ENCODE measurements around the gene D2HGDH.

The D2HGDH gene

DNA sequence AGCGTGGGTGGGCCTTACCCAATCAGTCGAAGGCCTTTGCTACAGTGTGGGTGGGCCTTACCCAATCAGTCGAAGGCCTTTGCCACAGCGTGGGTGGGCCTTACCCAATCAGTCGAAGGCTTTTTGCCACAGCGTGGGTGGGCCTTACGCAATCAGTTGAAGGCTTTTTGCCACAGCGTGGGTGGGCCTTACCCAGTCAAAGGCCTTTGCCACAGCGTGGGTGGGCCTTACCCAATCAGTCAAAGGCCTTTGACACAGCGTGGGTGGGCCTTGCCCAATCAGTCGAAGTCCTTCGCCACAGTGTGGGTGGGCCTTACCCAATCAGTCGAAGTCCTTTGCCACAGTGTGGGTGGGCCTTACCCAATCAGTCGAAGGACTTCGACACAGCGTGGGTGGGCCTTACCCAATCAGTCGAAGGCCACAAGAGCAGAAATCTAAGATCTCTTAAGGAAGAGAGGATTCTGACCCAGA, 25.9 kb downstream of the D2HGDH start:
- Histone ChIP-seq H3K27me3 (ENCODE audit: control insufficient read depth, low read length) (no peaks in the 10 kb centered on the region), H3K9me3 (ENCODE audit: control insufficient read depth, insufficient read depth, low read length) (no peaks in the 10 kb centered on the region), H4K20me1 (ENCODE audit: control insufficient read depth, insufficient read depth, low read depth, low read length) (no peaks in the 10 kb centered on the region), H3K4me3 (ENCODE audit: low read length) (no peak overlapping the region), H3K9me2 (replicated peaks; ENCODE audit: control insufficient read depth, low read length) (no peaks in the 10 kb centered on the region), H3K79me2 (ENCODE audit: control insufficient read depth, low read length) (no peaks in the 10 kb centered on the region), H3K36me3 (ENCODE audit: control insufficient read depth, low read length) (peaks cover 53% of the 10 kb centered on the region), H3K4me2 (ENCODE audit: low read length) (no peak overlapping the region), H3K27ac (ENCODE audit: low read depth, low read length) (no peak overlapping the region), H3F3A (ENCODE audit: control insufficient read depth, insufficient read depth) (no peaks in the 10 kb centered on the region), H3K4me1 (ENCODE audit: control insufficient read depth, low read length) (peaks cover 3% of the 10 kb centered on the region; the same call in 1 of the 2 replicates)
- TF ChIP-seq CTCF (IDR thresholded peaks at IDR 0.05; ENCODE audit: low read depth, low read length, poor library complexity, severe bottlenecking) = no peak
- TF ChIP-seq EZH2phosphoT487 (IDR thresholded peaks at IDR 0.05; ENCODE audit: borderline replicate concordance, low read length) = no peak

- Histone ChIP-seq H3F3A (ENCODE audit: control insufficient read depth, insufficient read depth) (no peaks in the 10 kb centered on the region), H3K36me3 (ENCODE audit: control insufficient read depth, low read length) (peaks cover 34% of the 10 kb centered on the region), H3K27ac (ENCODE audit: low read depth, low read length) (no peak overlapping the region), H3K4me2 (ENCODE audit: low read length) (no peak overlapping the region), H3K4me1 (ENCODE audit: control insufficient read depth, low read length) (peaks cover 3% of the 10 kb centered on the region; the same call in 1 of the 2 replicates), H4K20me1 (ENCODE audit: control insufficient read depth, insufficient read depth, low read depth, low read length) (no peaks in the 10 kb centered on the region), H3K79me2 (ENCODE audit: control insufficient read depth, low read length) (no peaks in the 10 kb centered on the region), H3K4me3 (ENCODE audit: low read length) (no peak overlapping the region), H3K27me3 (ENCODE audit: control insufficient read depth, low read length) (no peaks in the 10 kb centered on the region), H3K9me2 (replicated peaks; ENCODE audit: control insufficient read depth, low read length) (no peaks in the 10 kb centered on the region), H3K9me3 (ENCODE audit: control insufficient read depth, insufficient read depth, low read length) (no peaks in the 10 kb centered on the region)
- TF ChIP-seq CTCF (IDR thresholded peaks at IDR 0.05; ENCODE audit: low read depth, low read length, poor library complexity, severe bottlenecking) (no peak), EZH2phosphoT487 (IDR thresholded peaks at IDR 0.05; ENCODE audit: borderline replicate concordance, low read length) (no peak)
These were observed 28.0 kb downstream of the D2HGDH start for GRCh38 chr2:241762321-241762932.

DNA sequence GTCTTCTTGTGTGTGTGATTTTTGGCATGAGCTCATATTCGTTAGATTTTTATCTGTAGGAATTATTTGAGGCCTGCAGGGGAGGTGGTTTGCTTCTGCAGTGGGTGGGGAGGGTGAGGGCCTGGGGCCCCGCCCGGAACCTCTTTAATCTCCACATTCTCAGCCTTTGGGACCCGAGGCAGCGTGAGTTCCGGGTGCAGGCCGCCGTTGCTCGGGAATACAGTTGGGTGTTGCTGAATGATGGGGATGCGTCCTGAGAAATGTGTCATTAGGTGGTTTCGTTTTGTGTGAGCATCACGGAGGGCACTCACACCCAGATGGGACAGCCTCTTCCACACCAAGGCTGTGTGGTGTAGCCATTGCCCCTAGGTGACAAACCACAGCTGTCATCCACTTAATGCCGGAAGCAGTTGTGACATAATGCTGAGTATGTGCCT, 28.5 kb downstream of the D2HGDH start:
- peaks cover 3% of the 10 kb centered on the region; the same call in 1 of the 2 replicates for H3K4me1 ChIP-seq (ENCODE audit: control insufficient read depth, low read length)
- no peaks in the 10 kb centered on the region for H3F3A ChIP-seq (ENCODE audit: control insufficient read depth, insufficient read depth)
- H3K79me2 ChIP-seq (ENCODE audit: control insufficient read depth, low read length) = no peaks in the 10 kb centered on the region
- H3K27ac ChIP-seq (ENCODE audit: low read depth, low read length) = no peak overlapping the region
- no peaks in the 10 kb centered on the region for H4K20me1 ChIP-seq (ENCODE audit: control insufficient read depth, insufficient read depth, low read depth, low read length)
- H3K36me3 ChIP-seq (ENCODE audit: control insufficient read depth, low read length) = peaks cover 32% of the 10 kb centered on the region
- H3K4me3 ChIP-seq (ENCODE audit: low read length) = no peak overlapping the region
- no peaks in the 10 kb centered on the region for H3K27me3 ChIP-seq (ENCODE audit: control insufficient read depth, low read length)
- TF ChIP-seq EZH2phosphoT487 (IDR thresholded peaks at IDR 0.05; ENCODE audit: borderline replicate concordance, low read length) = no peak
- TF ChIP-seq CTCF (IDR thresholded peaks at IDR 0.05; ENCODE audit: low read depth, low read length, poor library complexity, severe bottlenecking) = no peak
- H3K4me2 ChIP-seq (ENCODE audit: low read length) = no peak overlapping the region
- no peaks in the 10 kb centered on the region for H3K9me3 ChIP-seq (ENCODE audit: control insufficient read depth, insufficient read depth, low read length)
- no peaks in the 10 kb centered on the region for H3K9me2 ChIP-seq (replicated peaks; ENCODE audit: control insufficient read depth, low read length)

Data from DOHH2 (cell line).